ENCODE measurements around the gene ASNSD1. TPM values are rescaled to one million over a fixed set of nuclear protein-coding genes. Genes with fewer than 3 reads are reported as not detected.
"Not testable (repeated sequence)": the region's sequence is repeated elsewhere in the genome, so short reads cannot be mapped to it uniquely, and the experiment has no call there.

ASNSD1 gene
- total and polyA plus RNA-seq, 2 donors from 2014 or later, result 28.6 to 36.5 TPM

DNA sequence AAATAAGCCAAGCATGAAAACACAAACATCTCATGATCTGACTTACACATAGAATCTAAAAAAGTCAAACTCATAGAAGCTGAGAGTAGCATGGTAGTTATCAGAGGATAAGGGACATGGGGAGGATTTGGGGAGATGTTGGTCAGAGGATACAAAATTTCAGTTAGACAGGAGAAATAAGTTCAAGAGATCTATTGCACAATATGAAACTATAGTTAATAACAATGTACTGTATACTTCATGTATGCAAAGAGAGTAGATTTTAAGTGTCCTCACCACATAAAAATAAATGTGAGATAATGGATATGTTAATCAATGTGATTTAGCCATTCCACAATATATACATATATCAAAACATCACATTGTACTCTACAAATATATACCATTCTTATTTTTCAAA, 10.0 kb upstream of the ASNSD1 start:
- DNase-seq, result no peak
- Histone ChIP-seq H3K9me3 (ENCODE audit: control insufficient read depth in 2 of 3, insufficient read depth in 1 of 3, low read length in 3 of 3) (no peaks in the 10 kb centered on the region), H3K27me3 (ENCODE audit: control insufficient read depth, insufficient read depth, low read length) (no peaks in the 10 kb centered on the region), H3K4me3 (ENCODE audit: low read length in 3 of 3) (no peak overlapping the region), H3K36me3 (ENCODE audit: control insufficient read depth in 2 of 3, insufficient read depth in 3 of 3, low read length in 3 of 3) (no peaks in the 10 kb centered on the region), H3K9ac (ENCODE audit: low read length in 3 of 3) (no peak overlapping the region), H3K27ac (ENCODE audit: low read depth in 2 of 2, low read length in 2 of 2) (no peak overlapping the region), H3K4me1 (ENCODE audit: control insufficient read depth in 2 of 3, insufficient read depth in 2 of 3, low read depth in 1 of 3, low read length in 3 of 3) (no peaks in the 10 kb centered on the region)
- TF ChIP-seq, protein P1, sequence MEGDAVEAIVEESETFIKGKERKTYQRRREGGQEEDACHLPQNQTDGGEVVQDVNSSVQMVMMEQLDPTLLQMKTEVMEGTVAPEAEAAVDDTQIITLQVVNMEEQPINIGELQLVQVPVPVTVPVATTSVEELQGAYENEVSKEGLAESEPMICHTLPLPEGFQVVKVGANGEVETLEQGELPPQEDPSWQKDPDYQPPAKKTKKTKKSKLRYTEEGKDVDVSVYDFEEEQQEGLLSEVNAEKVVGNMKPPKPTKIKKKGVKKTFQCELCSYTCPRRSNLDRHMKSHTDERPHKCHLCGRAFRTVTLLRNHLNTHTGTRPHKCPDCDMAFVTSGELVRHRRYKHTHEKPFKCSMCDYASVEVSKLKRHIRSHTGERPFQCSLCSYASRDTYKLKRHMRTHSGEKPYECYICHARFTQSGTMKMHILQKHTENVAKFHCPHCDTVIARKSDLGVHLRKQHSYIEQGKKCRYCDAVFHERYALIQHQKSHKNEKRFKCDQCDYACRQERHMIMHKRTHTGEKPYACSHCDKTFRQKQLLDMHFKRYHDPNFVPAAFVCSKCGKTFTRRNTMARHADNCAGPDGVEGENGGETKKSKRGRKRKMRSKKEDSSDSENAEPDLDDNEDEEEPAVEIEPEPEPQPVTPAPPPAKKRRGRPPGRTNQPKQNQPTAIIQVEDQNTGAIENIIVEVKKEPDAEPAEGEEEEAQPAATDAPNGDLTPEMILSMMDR (IDR thresholded peaks at IDR 0.05; ENCODE audit: borderline replicate concordance, extremely low read depth, insufficient read depth), result no peak
- intact Hi-C loops (cut with DNase I), result no loop called here
- no peak for FAIRE-seq

- H3K27ac ChIP-seq (ENCODE audit: low read depth in 2 of 2, low read length in 2 of 2); H3K27me3 ChIP-seq (ENCODE audit: control insufficient read depth, insufficient read depth, low read length); H3K9me3 ChIP-seq (ENCODE audit: control insufficient read depth in 2 of 3, insufficient read depth in 1 of 3, low read length in 3 of 3); H3K9ac ChIP-seq (ENCODE audit: low read length in 3 of 3); H3K36me3 ChIP-seq (ENCODE audit: control insufficient read depth in 2 of 3, insufficient read depth in 3 of 3, low read length in 3 of 3); H3K4me3 ChIP-seq (ENCODE audit: low read length in 3 of 3); intact Hi-C loops (cut with DNase I); H3K4me1 ChIP-seq (ENCODE audit: control insufficient read depth in 2 of 3, insufficient read depth in 2 of 3, low read depth in 1 of 3, low read length in 3 of 3); FAIRE-seq: not testable (repeated sequence)
- DNase-seq, result peak in 1 of 5 donors; percentile 53
Measured at GRCh38 chr2:189653464-189653863, 7.8 kb upstream of the ASNSD1 start.

GRCh38 chr2:189654641-189655040, 6.6 kb upstream of the ASNSD1 start:
- no peaks in the 10 kb centered on the region for H3K36me3 ChIP-seq (ENCODE audit: control insufficient read depth in 2 of 3, insufficient read depth in 3 of 3, low read length in 3 of 3)
- DNase-seq (no peak), FAIRE-seq (no peak)
- H3K27ac ChIP-seq (ENCODE audit: low read depth in 2 of 2, low read length in 2 of 2), result no peak overlapping the region
- H3K27me3 ChIP-seq (ENCODE audit: control insufficient read depth, insufficient read depth, low read length), result no peaks in the 10 kb centered on the region
- H3K4me3 ChIP-seq (ENCODE audit: low read length in 3 of 3), result no peak overlapping the region
- no peaks in the 10 kb centered on the region for H3K9me3 ChIP-seq (ENCODE audit: control insufficient read depth in 2 of 3, insufficient read depth in 1 of 3, low read length in 3 of 3)
- H3K9ac ChIP-seq (ENCODE audit: low read length in 3 of 3), result no peak overlapping the region
- intact Hi-C loops (cut with DNase I), result no loop called here
- TF ChIP-seq, protein P1 (IDR thresholded peaks at IDR 0.05; ENCODE audit: borderline replicate concordance, extremely low read depth, insufficient read depth), result no peak
- H3K4me1 ChIP-seq (ENCODE audit: control insufficient read depth in 2 of 3, insufficient read depth in 2 of 3, low read depth in 1 of 3, low read length in 3 of 3), result no peaks in the 10 kb centered on the region

- Histone ChIP-seq H3K27ac (ENCODE audit: low read depth in 2 of 2, low read length in 2 of 2) (no peak overlapping the region), H3K36me3 (ENCODE audit: control insufficient read depth in 2 of 3, insufficient read depth in 3 of 3, low read length in 3 of 3) (no peaks in the 10 kb centered on the region), H3K9ac (ENCODE audit: low read length in 3 of 3) (no peak overlapping the region), H3K9me3 (ENCODE audit: control insufficient read depth in 2 of 3, insufficient read depth in 1 of 3, low read length in 3 of 3) (no peaks in the 10 kb centered on the region), H3K4me3 (ENCODE audit: low read length in 3 of 3) (no peak overlapping the region), H3K27me3 (ENCODE audit: control insufficient read depth, insufficient read depth, low read length) (no peaks in the 10 kb centered on the region), H3K4me1 (ENCODE audit: control insufficient read depth in 2 of 3, insufficient read depth in 2 of 3, low read depth in 1 of 3, low read length in 3 of 3) (peaks cover 0 to 6% (median 0%) of the 10 kb centered on the region in 3 donors)
- TF ChIP-seq, protein P1 (IDR thresholded peaks at IDR 0.05; ENCODE audit: borderline replicate concordance, extremely low read depth, insufficient read depth), result no peak
- intact Hi-C loops (cut with DNase I), result no loop called here
- no peak for DNase-seq
- no peak for FAIRE-seq
Measured at GRCh38 chr2:189657867-189658266, 3.4 kb upstream of the ASNSD1 start.
